ENCODE measurements around the gene SH3D19.

DNA sequence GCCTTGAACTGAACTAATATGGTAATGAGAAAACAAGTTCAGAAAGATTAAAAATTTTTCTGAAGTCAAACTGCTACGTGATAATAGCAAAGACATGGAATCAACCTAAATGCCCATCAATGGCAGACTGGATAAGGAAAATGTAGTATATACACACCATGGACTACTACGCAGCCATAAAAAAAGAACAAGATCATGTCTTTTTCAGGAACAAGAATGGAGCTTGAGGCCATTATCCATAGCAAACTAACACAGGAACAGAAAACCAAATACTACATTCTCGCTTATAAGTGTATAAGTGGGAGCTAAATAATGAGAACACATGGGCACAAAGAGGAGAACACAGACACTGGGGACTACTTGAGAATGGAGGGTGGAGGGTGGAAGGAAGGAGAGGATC, 230.3 kb downstream of the SH3D19 start:
- TF ChIP-seq CTCF (IDR thresholded peaks at IDR 0.05) (no peak), POLR2A (IDR thresholded peaks at IDR 0.05) (no peak)

Data from uterus (tissue), 2 donors.